HL-60 (cell line): ENCODE data around the gene F7.
"Not testable (repeated sequence)": the region's sequence is repeated elsewhere in the genome, so short reads cannot be mapped to it uniquely, and the experiment has no call there.

Experiments used
- DNase-seq, 2 experiments: peaks; one replicate each; pipeline ENCODE4 v3.0.0-alpha.2; 2010 to 2020; ENCODE audit warnings: low read depth in 1 of 2, low spot score in 1 of 2
- H3K27ac ChIP-seq: fragments of 250-450 bp; sonication (Bioruptor Pico); replicated peaks from 2 replicates; pipeline ENCODE4 v1.5.1; 2020; ENCODE audit warnings: mild to moderate bottlenecking, moderate library complexity
- H3K27me3 ChIP-seq: fragments of 250-450 bp; sonication (Bioruptor Pico); 2 replicates; pipeline ENCODE4 v1.5.1; 2021; ENCODE audit warnings: mild to moderate bottlenecking, moderate library complexity; ENCODE audit not compliant: insufficient read depth, poor library complexity, severe bottlenecking
- H3K4me3 ChIP-seq: replicated peaks from 2 replicates; pipeline ENCODE4 v1.5.1; 2011; ENCODE audit warnings: mild to moderate bottlenecking, control low read depth, low read length; ENCODE audit not compliant: insufficient read depth
- CTCF ChIP-seq: IDR thresholded peaks from one replicate; pipeline ENCODE4 v1.5.1; 2011; ENCODE audit warnings: low read length, control low read depth, inconsistent platforms; ENCODE audit not compliant: insufficient read depth
- GABPA ChIP-seq: IDR thresholded peaks from 2 replicates; pipeline ENCODE4 v1.6.1; 2012; ENCODE audit warnings: low read depth
- POLR2AphosphoS5 ChIP-seq: IDR thresholded peaks from 2 replicates; pipeline ENCODE4 v1.6.1; 2012; ENCODE audit warnings: low read depth
- SPI1 ChIP-seq: IDR thresholded peaks from 2 replicates; pipeline ENCODE4 v1.6.1; 2012; ENCODE audit warnings: low read depth, mild to moderate bottlenecking, borderline replicate concordance
- TF ChIP-seq, protein P1 (sequence below): IDR thresholded peaks from 2 replicates; pipeline ENCODE4 v1.6.1; 2012; ENCODE audit warnings: low read depth; ENCODE audit not compliant: insufficient replicate concordance

Gene F7

DNA sequence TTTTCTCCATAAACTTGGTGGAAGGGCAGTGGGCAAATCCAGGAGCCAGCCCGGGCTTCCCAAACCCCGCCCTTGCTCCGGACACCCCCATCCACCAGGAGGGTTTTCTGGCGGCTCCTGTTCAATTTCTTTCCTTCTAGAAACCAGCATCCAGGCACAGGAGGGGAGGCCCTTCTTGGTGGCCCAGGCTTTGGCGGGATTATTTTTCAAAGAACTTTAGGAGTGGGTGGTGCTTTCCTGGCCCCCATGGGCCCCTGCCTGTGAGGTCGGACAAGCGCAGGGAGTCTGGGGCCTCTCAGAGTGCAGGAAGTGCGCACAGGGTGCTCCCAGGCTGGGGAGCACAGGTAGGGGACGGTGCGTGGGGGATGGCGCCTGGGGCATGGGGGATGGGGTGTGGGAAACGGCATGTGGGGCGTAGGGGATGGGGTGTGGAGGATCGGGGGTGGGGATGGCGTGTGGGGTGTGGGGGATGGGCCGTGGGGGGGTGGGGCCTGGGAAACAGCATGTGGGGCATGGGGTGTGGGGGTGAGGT is 396 bp downstream of the F7 start:
- no peak for TF ChIP-seq SPI1
- TF ChIP-seq CTCF = no peak
- TF ChIP-seq GABPA = no peak
- Histone ChIP-seq H3K4me3 (no peak overlapping the region), H3K27me3 (peaks cover 15% of the 10 kb centered on the region), H3K27ac (no peak overlapping the region)
- no peak for DNase-seq

DNA sequence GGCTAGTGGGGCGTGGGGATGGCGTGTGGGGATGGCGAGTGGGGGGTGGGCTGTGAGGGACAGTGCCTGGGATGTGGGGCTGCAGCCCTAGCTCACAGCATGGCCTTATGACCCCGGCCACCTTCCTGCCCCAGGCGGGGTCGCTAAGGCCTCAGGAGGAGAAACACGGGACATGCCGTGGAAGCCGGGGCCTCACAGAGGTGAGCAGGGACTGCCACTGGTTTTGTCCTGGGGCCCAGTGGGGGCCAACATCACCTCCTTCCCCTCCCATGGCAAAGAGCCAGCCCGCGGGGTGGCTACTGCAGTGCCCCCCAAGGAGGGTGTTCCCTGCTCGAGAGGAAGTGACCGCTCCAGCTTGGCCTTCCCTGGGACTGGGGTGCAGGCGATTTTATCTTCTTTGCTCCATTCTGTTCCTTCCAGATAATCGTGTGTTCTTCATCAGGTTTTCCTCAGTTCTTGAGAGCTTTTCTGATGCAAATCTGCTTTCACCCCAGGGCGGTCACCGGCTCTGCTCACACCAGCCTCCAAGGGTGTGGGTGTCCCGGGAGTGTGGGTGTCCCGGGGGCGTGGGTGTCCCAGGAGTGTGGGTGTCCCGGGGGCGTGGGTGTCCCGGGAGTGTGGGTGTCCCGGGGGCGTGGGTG is 1.2 kb downstream of the F7 start:
- H3K27me3 ChIP-seq = peaks cover 16% of the 10 kb centered on the region
- TF ChIP-seq CTCF (no peak), GABPA (no peak), POLR2AphosphoS5 (no peak), SPI1 (no peak)
- TF ChIP-seq, protein P1, sequence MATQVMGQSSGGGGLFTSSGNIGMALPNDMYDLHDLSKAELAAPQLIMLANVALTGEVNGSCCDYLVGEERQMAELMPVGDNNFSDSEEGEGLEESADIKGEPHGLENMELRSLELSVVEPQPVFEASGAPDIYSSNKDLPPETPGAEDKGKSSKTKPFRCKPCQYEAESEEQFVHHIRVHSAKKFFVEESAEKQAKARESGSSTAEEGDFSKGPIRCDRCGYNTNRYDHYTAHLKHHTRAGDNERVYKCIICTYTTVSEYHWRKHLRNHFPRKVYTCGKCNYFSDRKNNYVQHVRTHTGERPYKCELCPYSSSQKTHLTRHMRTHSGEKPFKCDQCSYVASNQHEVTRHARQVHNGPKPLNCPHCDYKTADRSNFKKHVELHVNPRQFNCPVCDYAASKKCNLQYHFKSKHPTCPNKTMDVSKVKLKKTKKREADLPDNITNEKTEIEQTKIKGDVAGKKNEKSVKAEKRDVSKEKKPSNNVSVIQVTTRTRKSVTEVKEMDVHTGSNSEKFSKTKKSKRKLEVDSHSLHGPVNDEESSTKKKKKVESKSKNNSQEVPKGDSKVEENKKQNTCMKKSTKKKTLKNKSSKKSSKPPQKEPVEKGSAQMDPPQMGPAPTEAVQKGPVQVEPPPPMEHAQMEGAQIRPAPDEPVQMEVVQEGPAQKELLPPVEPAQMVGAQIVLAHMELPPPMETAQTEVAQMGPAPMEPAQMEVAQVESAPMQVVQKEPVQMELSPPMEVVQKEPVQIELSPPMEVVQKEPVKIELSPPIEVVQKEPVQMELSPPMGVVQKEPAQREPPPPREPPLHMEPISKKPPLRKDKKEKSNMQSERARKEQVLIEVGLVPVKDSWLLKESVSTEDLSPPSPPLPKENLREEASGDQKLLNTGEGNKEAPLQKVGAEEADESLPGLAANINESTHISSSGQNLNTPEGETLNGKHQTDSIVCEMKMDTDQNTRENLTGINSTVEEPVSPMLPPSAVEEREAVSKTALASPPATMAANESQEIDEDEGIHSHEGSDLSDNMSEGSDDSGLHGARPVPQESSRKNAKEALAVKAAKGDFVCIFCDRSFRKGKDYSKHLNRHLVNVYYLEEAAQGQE = no peak
- no peak overlapping the region for H3K27ac ChIP-seq

GRCh38 chr13:113108521-113108920 is 2.9 kb downstream of the F7 start:
- H3K27me3 ChIP-seq = peaks cover 23% of the 10 kb centered on the region
- DNase-seq, H3K4me3 ChIP-seq, H3K27ac ChIP-seq: not testable (repeated sequence)

More for the DNA sequence above, 1.2 kb downstream of the F7 start:
- H3K4me3 ChIP-seq = no peak overlapping the region
- DNase-seq = no peak

GRCh38 chr13:113109151-113110047 is 3.8 kb downstream of the F7 start:
- no peak for TF ChIP-seq POLR2AphosphoS5
- TF ChIP-seq CTCF = no peak
- no peak for TF ChIP-seq SPI1
- TF ChIP-seq, protein P1 = no peak
- no peak for TF ChIP-seq GABPA
- H3K27me3 ChIP-seq = peaks cover 27% of the 10 kb centered on the region
- DNase-seq = no peak
- H3K4me3 ChIP-seq = no peak overlapping the region
- no peak overlapping the region for H3K27ac ChIP-seq
